Neutrophil (primary cell): ENCODE data around the gene CTSA.
A peak's percentile ranks its signal among the peaks of the same experiment; 100 is the strongest.

Experiments
- H3K27ac ChIP-seq: fragments of 200-600 bp; sonication (generic); 2 replicates; pipeline ENCODE4 v1.5.1; 2016; ENCODE audit warnings: mild to moderate bottlenecking, moderate library complexity
- H3K27me3 ChIP-seq: fragments of 200-600 bp; sonication (generic); 2 replicates; pipeline ENCODE4 v1.6.0; 2016; ENCODE audit warnings: mild to moderate bottlenecking
- H3K36me3 ChIP-seq: fragments of 200-600 bp; sonication (generic); 2 replicates; pipeline ENCODE4 v1.5.1; 2017
- H3K4me1 ChIP-seq, 2 experiments: fragments of 200-600 bp in 1 of 2; sonication (generic) in 1 of 2; 1 replicate in 1 of 2; 2 replicates in 1 of 2; pipeline versions ENCODE4 v1.5.1 to v1.6.1; 2013 to 2016; ENCODE audit warnings: low read depth in 1 of 2, low read length in 1 of 2, mild to moderate bottlenecking in 1 of 2, moderate library complexity in 1 of 2; ENCODE audit not compliant: control insufficient read depth in 1 of 2, insufficient read depth in 1 of 2
- H3K4me3 ChIP-seq, 2 experiments: fragments of 200-600 bp in 1 of 2; sonication (generic) in 1 of 2; 1 replicate in 1 of 2; 2 replicates in 1 of 2; pipeline ENCODE4 v1.5.1; 2013 to 2016; ENCODE audit warnings: low read depth in 1 of 2, low read length in 1 of 2, mild to moderate bottlenecking in 1 of 2, moderate library complexity in 1 of 2
- H3K9me3 ChIP-seq: fragments of 200-600 bp; sonication (generic); 2 replicates; pipeline ENCODE4 v1.5.1; 2016
- TF ChIP-seq, protein P1 (sequence below): fragments of 200-600 bp; sonication (generic); IDR thresholded peaks from 2 replicates; pipeline ENCODE4 v1.5.1; 2016; ENCODE audit warnings: antibody characterized with exemption

CTSA gene

DNA sequence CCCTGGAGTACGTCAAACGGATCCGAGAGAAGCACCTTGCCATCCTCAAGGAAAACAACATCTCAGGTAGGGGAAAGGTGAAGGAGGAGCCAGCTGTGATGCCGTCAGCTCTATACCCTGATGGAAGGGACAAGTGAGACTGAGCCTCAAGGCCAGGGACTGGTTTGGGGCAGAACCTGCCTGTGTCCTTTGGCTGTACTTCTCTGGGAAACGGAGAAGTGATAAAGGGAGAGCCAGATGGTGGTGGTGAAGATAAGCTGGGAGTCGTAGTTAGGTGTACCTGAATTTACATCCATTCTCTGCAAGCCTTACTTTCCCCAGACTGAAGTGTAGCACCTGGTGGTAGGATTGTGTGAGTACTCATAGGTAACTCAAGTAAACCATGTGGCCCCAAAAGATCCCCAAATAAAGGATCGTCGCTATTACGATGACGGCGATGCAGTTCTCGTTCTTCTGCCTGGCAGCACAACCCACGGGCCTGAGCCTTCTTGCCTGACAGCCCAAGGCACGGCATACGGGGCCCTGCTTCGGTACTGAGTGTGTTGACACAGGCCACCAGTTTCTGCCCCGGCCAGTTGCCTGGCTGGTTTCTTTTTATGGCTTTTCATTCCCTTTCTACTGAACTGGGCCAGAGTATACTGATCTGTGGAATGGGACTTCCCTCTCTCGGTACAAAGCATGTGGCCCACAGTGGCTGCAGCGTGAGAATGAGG, 54.0 kb downstream of the CTSA start:
- Histone ChIP-seq H3K27me3 (no peaks in the 10 kb centered on the region), H3K36me3 (peaks cover 98% of the 10 kb centered on the region), H3K4me1 (peaks cover 0 to 6% of the 10 kb centered on the region in 2 experiments), H3K4me3 (no peak overlapping the region), H3K27ac (no peak overlapping the region), H3K9me3 (no peaks in the 10 kb centered on the region)
- TF ChIP-seq, protein P1, sequence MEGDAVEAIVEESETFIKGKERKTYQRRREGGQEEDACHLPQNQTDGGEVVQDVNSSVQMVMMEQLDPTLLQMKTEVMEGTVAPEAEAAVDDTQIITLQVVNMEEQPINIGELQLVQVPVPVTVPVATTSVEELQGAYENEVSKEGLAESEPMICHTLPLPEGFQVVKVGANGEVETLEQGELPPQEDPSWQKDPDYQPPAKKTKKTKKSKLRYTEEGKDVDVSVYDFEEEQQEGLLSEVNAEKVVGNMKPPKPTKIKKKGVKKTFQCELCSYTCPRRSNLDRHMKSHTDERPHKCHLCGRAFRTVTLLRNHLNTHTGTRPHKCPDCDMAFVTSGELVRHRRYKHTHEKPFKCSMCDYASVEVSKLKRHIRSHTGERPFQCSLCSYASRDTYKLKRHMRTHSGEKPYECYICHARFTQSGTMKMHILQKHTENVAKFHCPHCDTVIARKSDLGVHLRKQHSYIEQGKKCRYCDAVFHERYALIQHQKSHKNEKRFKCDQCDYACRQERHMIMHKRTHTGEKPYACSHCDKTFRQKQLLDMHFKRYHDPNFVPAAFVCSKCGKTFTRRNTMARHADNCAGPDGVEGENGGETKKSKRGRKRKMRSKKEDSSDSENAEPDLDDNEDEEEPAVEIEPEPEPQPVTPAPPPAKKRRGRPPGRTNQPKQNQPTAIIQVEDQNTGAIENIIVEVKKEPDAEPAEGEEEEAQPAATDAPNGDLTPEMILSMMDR, result no peak

DNA sequence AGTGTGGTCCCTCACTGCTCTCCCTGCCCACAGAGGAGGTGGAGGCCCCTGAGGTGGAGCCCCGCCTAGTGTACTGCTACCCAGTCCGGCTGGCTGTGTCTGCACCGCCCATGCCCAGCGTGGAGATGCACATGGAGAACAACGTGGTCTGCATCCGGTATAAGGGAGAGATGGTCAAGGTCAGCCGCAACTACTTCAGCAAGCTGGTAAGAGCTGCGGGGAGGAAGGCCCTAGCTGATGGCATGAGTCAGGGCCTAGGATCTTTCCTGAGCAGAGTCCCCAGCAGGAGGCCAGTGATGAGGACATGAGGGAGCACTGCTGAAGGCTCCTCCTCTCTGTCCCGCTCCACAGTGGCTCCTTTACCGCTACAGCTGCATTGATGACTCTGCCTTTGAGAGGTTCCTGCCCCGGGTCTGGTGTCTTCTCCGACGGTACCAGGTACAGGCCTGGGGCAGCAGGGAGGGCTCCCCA, 54.6 kb downstream of the CTSA start:
- Histone ChIP-seq H3K36me3 (peaks cover 98% of the 10 kb centered on the region), H3K9me3 (no peaks in the 10 kb centered on the region), H3K27me3 (no peaks in the 10 kb centered on the region), H3K27ac (no peak overlapping the region), H3K4me3 (no peak overlapping the region), H3K4me1 (peaks cover 0 to 6% of the 10 kb centered on the region in 2 experiments)
- TF ChIP-seq, protein P1, result no peak

DNA sequence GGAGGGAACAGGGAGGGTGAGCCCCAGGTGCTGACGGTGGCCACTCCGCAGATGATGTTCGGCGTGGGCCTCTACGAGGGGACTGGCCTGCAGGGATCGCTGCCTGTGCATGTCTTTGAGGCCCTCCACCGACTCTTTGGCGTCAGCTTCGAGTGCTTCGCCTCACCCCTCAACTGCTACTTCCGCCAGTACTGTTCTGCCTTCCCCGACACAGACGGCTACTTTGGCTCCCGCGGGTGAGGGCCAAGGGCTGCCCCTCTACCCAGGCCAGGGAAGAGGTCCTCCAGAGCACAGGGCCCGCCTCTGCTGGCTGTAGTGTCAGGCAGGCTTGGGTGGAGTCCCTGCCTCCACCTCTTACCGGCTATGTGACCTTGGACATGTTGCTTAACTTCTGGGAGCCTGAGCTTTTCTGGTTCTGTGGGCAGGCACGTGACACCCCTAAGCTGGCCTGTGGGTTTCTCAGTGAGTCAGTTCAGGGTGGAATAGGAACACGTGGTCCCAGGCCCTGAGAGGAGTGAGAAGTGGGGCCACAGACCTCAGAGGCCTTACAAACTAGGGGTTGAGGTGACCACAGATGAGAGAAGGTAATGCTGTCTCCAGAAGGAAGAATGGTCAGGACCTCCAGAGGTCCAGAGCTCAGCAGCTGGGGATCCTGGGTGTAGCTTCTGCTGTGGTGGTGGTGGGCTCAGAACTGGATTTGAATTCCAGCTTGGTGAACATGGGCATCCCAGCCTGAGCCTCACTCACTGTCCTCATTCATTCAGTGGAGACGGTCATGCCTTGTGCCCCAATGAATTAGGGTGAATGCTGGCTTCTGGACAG, 55.2 kb downstream of the CTSA start:
- peaks cover 0 to 6% of the 10 kb centered on the region in 2 experiments for H3K4me1 ChIP-seq
- no peak overlapping the region for H3K4me3 ChIP-seq
- no peaks in the 10 kb centered on the region for H3K9me3 ChIP-seq
- H3K27me3 ChIP-seq, result no peaks in the 10 kb centered on the region
- H3K27ac ChIP-seq, result no peak overlapping the region
- TF ChIP-seq, protein P1, result no peak
- H3K36me3 ChIP-seq, result peaks cover 98% of the 10 kb centered on the region

DNA sequence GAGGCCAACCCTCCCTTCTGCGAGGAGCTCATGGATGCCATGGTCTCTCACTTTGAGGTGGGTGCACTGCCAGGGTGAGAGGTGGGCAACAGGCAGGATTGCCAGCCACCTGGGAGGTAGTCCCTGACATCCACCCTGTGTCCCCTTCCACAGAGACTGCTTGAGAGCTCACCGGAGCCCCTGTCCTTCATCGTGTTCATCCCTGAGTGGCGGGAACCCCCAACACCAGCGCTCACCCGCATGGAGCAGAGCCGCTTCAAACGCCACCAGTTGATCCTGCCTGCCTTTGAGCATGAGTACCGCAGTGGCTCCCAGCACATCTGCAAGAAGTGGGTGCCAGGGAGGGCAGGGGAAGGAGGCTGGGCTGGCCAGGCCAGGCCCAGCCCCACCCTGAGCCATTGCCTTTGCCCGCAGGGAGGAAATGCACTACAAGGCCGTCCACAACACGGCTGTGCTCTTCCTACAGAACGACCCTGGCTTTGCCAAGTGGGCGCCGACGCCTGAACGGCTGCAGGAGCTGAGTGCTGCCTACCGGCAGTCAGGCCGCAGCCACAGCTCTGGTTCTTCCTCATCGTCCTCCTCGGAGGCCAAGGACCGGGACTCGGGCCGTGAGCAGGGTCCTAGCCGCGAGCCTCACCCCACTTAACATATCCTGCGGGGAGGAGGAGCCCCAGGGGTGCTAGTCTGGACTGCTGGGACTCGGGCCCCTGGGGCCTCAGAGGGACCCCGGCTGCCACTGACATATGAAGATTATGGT, 56.2 kb downstream of the CTSA start:
- TF ChIP-seq, protein P1, result no peak
- H3K36me3 ChIP-seq, result peaks cover 100% of the 10 kb centered on the region
- no peaks in the 10 kb centered on the region for H3K27me3 ChIP-seq
- H3K4me3 ChIP-seq, result no peak overlapping the region
- H3K9me3 ChIP-seq, result no peaks in the 10 kb centered on the region
- no peak overlapping the region for H3K27ac ChIP-seq
- peaks cover 0 to 6% of the 10 kb centered on the region in 2 experiments for H3K4me1 ChIP-seq

DNA sequence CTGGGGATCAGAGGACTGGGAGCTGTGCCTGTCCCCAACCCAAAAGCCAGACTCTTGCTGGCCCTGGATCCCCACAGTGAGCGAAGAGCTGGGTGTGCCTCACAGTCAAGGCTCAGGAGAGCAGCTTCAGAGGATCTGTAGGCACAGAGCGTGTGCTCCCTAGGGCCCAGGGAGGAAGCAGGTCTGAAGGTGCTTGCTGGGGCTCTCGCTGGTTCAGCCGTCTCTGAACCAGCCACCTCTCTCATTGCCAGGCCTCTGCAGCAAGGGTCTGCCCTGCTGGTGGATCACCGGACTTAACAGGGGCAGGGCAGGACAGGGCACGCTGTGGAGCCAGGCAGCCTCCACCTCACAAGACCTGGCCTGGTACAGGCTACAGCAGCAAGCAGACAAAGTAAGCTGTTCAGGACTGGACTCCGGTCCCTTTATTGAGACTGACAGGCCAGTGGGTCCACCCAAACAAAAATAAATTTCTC, 57.2 kb downstream of the CTSA start:
- Histone ChIP-seq H3K27ac (peak overlapping the region; percentile 15), H3K4me3 (no peak overlapping the region)

More for the DNA sequence above, 57.2 kb downstream of the CTSA start:
- Histone ChIP-seq H3K9me3 (no peaks in the 10 kb centered on the region), H3K36me3 (peaks cover 100% of the 10 kb centered on the region), H3K4me1 (peaks cover 0 to 6% of the 10 kb centered on the region in 2 experiments), H3K27me3 (no peaks in the 10 kb centered on the region)
- TF ChIP-seq, protein P1, result no peak
